Muscle of leg (tissue), 11 donors: Measurements from ENCODE around the gene TAS1R1. TPM values are rescaled to one million over a fixed set of nuclear protein-coding genes. Genes with fewer than 3 reads are reported as not detected.
A peak's percentile ranks its signal among the peaks of the same experiment; 100 is the strongest.

Experiments used
- DNase-seq: peaks from one replicate; pipeline ENCODE4 v3.0.0; 2013
- H3K27ac ChIP-seq: one replicate; pipeline ENCODE4 v1.5.1; 2013; ENCODE audit warnings: mild to moderate bottlenecking, low read length, control low read depth
- H3K27me3 ChIP-seq: one replicate; pipeline ENCODE4 v1.6.1; 2013; ENCODE audit warnings: low read length; ENCODE audit not compliant: control insufficient read depth, insufficient read depth
- H3K36me3 ChIP-seq: one replicate; pipeline ENCODE4 v1.6.1; 2013; ENCODE audit warnings: low read length; ENCODE audit not compliant: control insufficient read depth, insufficient read depth
- H3K4me1 ChIP-seq: one replicate; pipeline ENCODE4 v1.6.1; 2013; ENCODE audit warnings: low read length; ENCODE audit not compliant: control insufficient read depth, insufficient read depth
- H3K4me3 ChIP-seq: one replicate; pipeline ENCODE4 v1.5.1; 2013; ENCODE audit warnings: low read length, control low read depth
- H3K9me3 ChIP-seq: replicated peaks from 2 replicates; pipeline ENCODE4 v1.6.1; 2013; ENCODE audit warnings: low read depth, low read length; ENCODE audit not compliant: control insufficient read depth
- WGBS: methylation state at CpG from one replicate; pipeline ENCODE4 v1.1.5; 2013; ENCODE audit warnings: missing lambda C conversion rate; ENCODE audit not compliant: insufficient coverage; 5-methylcytosine and 5-hydroxymethylcytosine counted together
- polyA plus RNA-seq, 8 donors: library from polyadenylated mRNA; unstranded; fragments of 120-200 nt; gene quantifications; one replicate each; pipeline versions ENCODE4 v1.2.1 to v1.2.3, GENCODE V29; 2013; ENCODE audit warnings: inconsistent platforms in 1 of 8, low replicate concordance in 1 of 8; ENCODE audit not compliant: insufficient read length in 8 of 8, insufficient read depth in 1 of 8
- total RNA-seq: library from RNA; stranded (reverse); fragments of 120-200 nt; gene quantifications from one replicate; pipeline ENCODE4 v1.2.4, GENCODE V29; 2013

The TAS1R1 gene
- total and polyA plus RNA-seq, 9 donors, result 2.7 to 9.7 (median 5.8) TPM

DNA sequence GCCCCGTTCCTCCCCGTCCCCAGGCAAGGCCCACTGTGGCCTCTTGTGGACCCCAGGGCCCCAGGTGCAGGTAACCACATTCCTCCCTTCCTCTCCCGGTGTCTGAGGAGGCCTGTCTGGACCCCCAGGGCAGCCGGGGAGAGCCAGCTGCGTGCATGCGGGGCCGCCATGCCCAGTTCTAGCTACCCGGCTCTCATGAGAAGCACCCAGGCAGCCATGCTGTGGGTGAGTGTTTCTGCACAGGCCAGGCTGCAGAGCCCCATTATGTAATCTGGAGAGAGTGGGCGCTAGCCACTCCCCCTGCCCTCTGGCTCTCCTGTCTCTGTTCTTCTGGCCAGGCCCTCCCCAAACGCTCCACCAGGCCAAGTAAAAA, 45.2 kb upstream of the TAS1R1 start:
- no peaks in the 10 kb centered on the region for H3K9me3 ChIP-seq
- H3K36me3 ChIP-seq, result no peaks in the 10 kb centered on the region
- H3K4me1 ChIP-seq, result peaks cover 89% of the 10 kb centered on the region
- H3K27ac ChIP-seq, result no peak overlapping the region
- DNase-seq, result no peak
- H3K27me3 ChIP-seq, result no peaks in the 10 kb centered on the region
- H3K4me3 ChIP-seq, result no peak overlapping the region
- 79% methylated on average over 2 of the region's 10 CpGs for WGBS

DNA sequence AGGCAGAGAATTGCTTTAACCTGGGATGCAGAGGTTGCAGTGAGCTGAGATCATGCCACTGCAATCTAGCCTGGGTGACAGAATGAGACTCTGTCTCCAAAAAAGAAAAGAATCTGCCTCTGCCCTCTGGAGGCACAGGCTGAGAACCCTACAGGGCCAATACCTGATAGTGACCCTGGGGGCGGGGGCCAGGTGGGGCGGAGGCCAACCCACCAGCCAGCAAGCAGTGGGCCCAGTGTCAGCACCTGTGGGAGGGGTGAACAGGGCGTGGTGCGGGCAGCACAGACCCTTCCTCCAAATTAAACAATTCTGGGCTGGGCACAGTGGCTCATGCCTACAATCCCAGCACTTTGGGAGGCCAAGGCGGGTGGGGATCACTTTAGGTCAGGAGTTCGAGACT, 44.6 kb upstream of the TAS1R1 start:
- H3K36me3 ChIP-seq, result no peaks in the 10 kb centered on the region
- WGBS, result 100% methylated on average over 2 of the region's 6 CpGs
- no peak for DNase-seq
- H3K27me3 ChIP-seq, result no peaks in the 10 kb centered on the region
- no peak overlapping the region for H3K4me3 ChIP-seq
- no peaks in the 10 kb centered on the region for H3K9me3 ChIP-seq
- H3K27ac ChIP-seq, result no peak overlapping the region
- peaks cover 84% of the 10 kb centered on the region for H3K4me1 ChIP-seq

DNA sequence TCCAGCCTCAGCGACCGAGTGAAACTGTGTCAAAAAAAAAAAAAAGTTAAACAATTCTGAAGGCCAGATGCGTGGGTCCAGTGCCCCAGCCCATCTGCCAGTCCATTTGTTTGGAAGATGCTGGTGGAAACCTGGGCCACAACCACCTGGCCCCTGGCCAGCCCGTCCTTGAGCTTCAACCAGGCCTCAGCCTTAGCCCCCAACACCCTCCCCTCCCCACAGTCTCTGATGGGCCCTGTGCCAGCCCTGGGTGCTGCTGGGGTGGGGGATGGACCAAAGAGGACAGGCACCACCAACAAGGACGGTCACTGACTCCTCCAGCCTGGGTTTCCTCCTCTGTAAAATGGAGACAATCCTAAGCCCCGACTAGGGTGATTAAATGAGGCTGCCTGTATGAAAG, 44.1 kb upstream of the TAS1R1 start:
- no peak for DNase-seq
- Histone ChIP-seq H3K36me3 (no peaks in the 10 kb centered on the region), H3K4me3 (no peak overlapping the region), H3K9me3 (no peaks in the 10 kb centered on the region), H3K4me1 (peaks cover 79% of the 10 kb centered on the region), H3K27ac (peak overlapping the region; percentile 7), H3K27me3 (no peaks in the 10 kb centered on the region)
- WGBS, result 66% methylated on average over 5 of the region's 6 CpGs

DNA sequence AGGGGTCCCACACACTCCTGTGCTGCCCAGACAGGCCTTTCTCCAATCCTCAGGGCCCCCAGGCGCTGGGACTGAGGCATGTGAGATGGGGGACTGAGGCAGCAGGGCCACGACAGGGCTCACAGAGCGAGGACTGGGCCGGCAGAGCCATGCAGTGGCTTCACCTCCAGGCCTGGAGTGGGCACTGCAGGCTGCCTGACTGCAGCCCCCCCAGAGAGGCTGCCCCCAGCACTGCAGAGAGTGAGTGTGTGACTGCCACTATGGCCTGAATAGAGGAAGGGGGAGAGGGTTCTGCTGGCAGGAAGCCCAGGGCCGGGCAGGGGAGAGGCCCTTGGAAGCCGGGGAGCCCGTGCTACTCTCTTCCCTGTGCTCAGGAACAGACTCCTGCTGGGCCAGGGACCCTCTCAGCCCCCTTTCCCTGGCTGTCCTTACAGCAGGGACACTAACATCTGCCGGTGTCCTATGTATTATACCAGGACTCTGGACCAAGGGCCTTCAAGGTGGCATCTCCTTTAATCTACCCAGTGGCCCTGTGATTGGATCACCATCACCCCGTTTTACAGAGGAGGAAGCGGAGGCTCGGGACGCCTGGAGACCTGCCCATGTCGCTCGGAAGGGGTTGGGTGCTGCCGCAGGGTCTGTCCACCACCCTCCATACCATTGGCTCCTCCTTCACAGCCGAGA, 43.4 kb upstream of the TAS1R1 start:
- DNase-seq, result no peak
- 49% methylated on average over 9 of the region's 16 CpGs for WGBS
- no peaks in the 10 kb centered on the region for H3K9me3 ChIP-seq
- no peaks in the 10 kb centered on the region for H3K27me3 ChIP-seq
- no peaks in the 10 kb centered on the region for H3K36me3 ChIP-seq
- no peak overlapping the region for H3K4me3 ChIP-seq
- H3K4me1 ChIP-seq, result peaks cover 72% of the 10 kb centered on the region
- peak overlapping the region; percentile 71 for H3K27ac ChIP-seq

DNA sequence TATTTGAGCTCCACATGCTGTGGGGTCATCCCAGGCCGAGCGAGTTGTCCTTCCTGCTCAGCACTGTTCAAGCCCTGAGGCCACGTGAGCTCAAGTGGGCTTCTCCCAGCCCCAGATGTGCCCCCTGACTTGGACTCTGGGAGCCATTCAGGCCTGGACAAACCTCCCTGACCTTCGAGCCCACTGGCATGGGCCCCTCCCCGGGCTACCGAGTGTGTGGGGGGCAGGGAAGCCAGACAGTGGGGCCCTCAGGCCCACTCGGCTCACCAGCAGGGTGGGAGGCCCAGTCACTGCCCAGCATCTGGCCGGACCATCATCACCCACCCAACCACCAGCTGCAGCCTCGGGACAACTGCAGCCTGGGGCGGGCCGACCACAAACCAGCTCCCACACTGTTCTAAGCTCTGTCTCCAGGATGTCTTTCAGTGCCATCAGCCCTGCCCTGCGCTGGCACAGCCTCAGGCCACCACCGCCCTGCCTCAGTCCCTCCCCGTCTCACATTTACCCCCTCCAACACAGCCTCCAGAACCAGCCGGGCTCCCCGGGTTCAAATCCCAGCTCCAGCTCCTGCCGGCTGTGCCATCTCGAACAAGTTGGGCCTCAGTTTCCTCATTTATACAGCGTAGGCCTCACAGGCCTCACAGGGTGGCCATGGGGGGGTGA, 42.7 kb upstream of the TAS1R1 start:
- Histone ChIP-seq H3K27me3 (no peaks in the 10 kb centered on the region), H3K27ac (peak overlapping the region; percentile 71), H3K36me3 (no peaks in the 10 kb centered on the region), H3K4me1 (peaks cover 66% of the 10 kb centered on the region), H3K9me3 (no peaks in the 10 kb centered on the region), H3K4me3 (no peak overlapping the region)
- 74% methylated on average over 10 of the region's 19 CpGs for WGBS
- DNase-seq, result no peak

DNA sequence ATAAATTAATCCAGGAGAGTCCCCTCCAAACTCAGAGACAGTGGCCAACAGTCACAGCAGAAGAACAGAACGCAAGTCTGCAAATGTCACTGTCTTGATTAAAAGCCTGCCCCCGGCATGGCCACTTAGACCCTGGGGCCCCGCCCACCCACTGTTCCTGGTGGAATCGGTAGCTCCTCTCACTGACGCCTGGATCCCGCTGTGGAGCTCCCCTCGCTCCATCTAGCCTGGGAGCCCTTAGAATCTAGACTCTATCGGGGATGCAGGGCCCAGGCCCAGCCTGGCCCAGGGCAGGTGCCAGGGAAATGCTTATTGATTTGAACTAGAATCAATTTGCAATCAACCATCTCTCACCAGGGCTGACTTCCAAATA, 42.2 kb upstream of the TAS1R1 start:
- H3K9me3 ChIP-seq, result no peaks in the 10 kb centered on the region

DNA sequence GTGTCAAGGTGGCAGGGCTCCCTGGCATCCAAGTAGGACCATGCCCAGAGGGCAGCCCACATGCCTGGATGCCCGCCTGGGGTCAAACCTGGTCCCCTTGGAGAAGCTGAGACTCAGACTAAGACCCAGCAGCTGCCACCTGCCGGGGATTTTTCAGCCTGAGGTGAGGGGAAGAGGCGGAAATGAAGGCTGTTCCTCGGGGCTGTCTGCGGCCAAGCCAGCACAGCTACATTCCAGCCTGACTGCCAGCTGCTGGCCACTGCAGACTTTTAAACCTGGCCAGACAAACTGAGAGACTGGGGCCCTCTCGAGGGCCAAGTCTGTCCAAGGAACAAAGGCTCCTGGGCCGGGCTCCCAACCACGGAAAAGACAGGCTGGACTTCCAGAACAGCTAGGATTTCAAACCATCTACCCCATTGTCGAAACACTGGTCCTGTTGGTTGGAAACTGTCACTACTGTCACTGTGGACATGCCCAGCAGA, 41.7 kb upstream of the TAS1R1 start:
- H3K4me1 ChIP-seq, result peaks cover 56% of the 10 kb centered on the region
- H3K36me3 ChIP-seq, result no peaks in the 10 kb centered on the region
- H3K4me3 ChIP-seq, result no peak overlapping the region
- H3K27me3 ChIP-seq, result no peaks in the 10 kb centered on the region
- DNase-seq, result no peak
- H3K27ac ChIP-seq, result no peak overlapping the region
- no peaks in the 10 kb centered on the region for H3K9me3 ChIP-seq
- 48% methylated on average over 9 of the region's 9 CpGs for whole genome bisulfite sequencing

More for the DNA sequence above, 42.2 kb upstream of the TAS1R1 start:
- Histone ChIP-seq H3K4me3 (no peak overlapping the region), H3K4me1 (peaks cover 60% of the 10 kb centered on the region), H3K36me3 (no peaks in the 10 kb centered on the region), H3K27ac (peak overlapping the region; percentile 69), H3K27me3 (no peaks in the 10 kb centered on the region)
- no peak for DNase-seq
- WGBS, result 64% methylated on average over 5 of the region's 8 CpGs

DNA sequence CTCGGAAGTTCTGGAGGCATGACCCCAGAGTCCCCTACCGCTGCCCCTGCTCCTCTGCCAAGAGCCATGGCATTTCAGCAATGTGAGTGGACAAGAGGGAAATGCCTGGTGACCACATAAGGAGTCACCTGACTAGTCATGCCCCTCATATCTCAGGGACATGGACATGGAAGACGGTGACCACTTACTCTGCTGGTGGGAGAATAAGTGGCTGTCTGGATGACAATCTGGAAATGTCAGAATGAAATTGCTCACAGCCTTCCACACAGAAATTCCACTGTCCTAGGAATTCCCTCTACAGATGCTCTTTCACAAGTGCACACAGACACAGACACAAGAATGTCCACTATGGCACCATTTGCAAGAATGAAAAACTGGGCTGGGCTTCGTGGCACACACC, 39.3 kb upstream of the TAS1R1 start:
- H3K27me3 ChIP-seq, result no peaks in the 10 kb centered on the region
- no peaks in the 10 kb centered on the region for H3K9me3 ChIP-seq
- no peak overlapping the region for H3K27ac ChIP-seq
- H3K36me3 ChIP-seq, result no peaks in the 10 kb centered on the region
- H3K4me3 ChIP-seq, result no peak overlapping the region
- no peak for DNase-seq
- 67% methylated on average over 1 of the region's 4 CpGs for WGBS
- peaks cover 49% of the 10 kb centered on the region for H3K4me1 ChIP-seq

DNA sequence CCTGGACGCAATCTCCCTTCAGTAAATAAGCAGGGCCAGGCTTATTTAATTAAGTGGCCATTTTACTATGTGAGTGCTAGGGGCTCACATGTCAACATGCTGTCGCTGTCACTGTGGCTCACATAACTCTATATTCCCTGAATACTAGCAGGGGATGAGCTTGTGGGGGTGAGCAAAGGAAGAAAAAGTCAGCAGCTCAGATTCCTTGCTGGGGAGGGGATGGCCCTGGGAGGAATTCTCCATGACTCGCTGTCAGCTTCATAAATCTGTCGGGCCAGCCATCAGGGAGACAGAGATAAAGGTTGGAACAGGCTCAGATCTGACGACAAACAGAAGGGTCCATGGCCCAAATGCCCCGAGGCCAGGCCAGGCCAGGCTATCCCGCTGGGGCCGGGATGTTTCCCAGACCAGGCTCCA, 37.7 kb upstream of the TAS1R1 start:
- Histone ChIP-seq H3K9me3 (no peaks in the 10 kb centered on the region), H3K27ac (peak overlapping the region; percentile 3), H3K4me3 (no peak overlapping the region), H3K4me1 (peaks cover 35% of the 10 kb centered on the region), H3K36me3 (no peaks in the 10 kb centered on the region), H3K27me3 (no peaks in the 10 kb centered on the region)
- DNase-seq, result no peak
- WGBS, result 17% methylated on average over 4 of the region's 8 CpGs

DNA sequence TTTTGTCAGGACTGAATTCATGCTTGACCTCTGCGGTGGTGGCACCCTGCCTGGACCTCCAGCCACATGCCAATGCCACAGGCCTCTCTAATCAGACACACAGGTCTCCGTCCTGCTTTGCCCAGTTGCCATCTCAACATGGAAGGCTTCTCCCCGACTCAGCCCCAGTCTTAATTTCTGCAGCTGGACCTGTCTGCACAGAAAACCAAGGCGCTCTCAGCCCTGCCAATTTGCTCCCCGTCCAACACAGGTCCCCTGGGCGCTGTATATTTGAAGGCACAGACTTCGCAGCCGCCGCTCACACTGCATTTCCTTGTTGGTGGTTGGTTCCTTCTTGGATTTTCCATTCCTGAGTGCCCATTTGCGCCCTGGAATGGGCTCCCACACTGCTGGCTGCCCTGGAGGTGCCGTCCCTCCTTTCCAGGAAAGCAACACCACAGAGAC, 35.6 kb upstream of the TAS1R1 start:
- H3K9me3 ChIP-seq, result no peaks in the 10 kb centered on the region
- DNase-seq, result peak; percentile 80
- H3K27ac ChIP-seq, result peak overlapping the region; percentile 55
- no peaks in the 10 kb centered on the region for H3K27me3 ChIP-seq
- H3K4me3 ChIP-seq, result no peak overlapping the region
- 14% methylated on average over 11 of the region's 11 CpGs for WGBS
- peaks cover 19% of the 10 kb centered on the region for H3K4me1 ChIP-seq
- peaks cover 7% of the 10 kb centered on the region for H3K36me3 ChIP-seq
